Measurements from ENCODE around the gene WNT5A.

The WNT5A gene

DNA sequence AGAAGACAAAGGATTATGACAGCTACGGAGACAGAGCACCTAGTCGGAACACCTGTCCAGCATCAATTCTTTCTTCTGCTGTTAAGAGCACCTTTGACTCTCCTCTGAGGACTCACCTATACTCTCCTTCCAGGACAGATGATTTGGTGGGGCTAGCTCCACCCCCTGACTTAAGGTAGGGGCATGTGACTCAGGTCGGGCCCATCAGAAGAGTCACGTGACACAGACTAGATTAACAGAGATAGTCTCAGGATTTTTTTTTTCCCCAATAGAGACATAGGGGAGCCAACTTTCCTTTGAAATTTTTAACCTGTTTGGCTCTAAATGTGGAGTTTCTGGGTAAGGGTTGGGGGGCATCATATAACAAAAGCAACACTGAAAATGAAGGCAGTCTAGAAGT lies 11.4 kb upstream of the WNT5A start:
- Mint-ChIP-seq H3K4me1 (no peaks in the 10 kb centered on the region), H3K27me3 (peaks cover 2% of the 10 kb centered on the region), H3K9me3 (no peaks in the 10 kb centered on the region), H3K27ac (ENCODE audit: low read depth) (no peak overlapping the region), H3K4me3 (no peak overlapping the region), H3K36me3 (ENCODE audit: insufficient read depth) (no peaks in the 10 kb centered on the region)
- no peak for DNase-seq (ENCODE audit: low spot score in 2 of 2)
- ATAC-seq (replicated peaks; ENCODE audit: extremely low read depth, poor library complexity, severe bottlenecking) = no peak

DNA sequence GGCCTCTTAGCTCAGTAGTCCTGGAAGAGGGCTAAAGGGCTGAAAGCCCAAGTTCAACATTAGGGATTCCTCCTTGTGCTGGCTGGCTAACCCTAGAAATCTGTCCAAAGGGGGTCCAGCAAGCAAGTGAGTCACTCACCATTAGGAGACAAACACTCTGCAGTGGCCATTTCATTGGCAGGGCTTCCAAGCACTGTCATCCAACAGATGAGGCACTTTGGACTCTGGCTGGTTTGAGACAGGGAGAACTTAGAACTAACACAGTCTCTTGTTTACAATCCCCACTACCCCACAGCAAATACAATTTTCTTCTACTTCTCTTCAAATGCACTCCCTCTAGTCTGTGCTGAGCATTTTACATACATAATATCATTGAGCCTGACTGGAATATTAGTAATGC lies 10.1 kb upstream of the WNT5A start:
- H3K9me3 Mint-ChIP-seq = peaks cover 5% of the 10 kb centered on the region
- no peak overlapping the region for H3K4me3 Mint-ChIP-seq
- peaks cover 14% of the 10 kb centered on the region for H3K27me3 Mint-ChIP-seq
- no peak overlapping the region for H3K27ac Mint-ChIP-seq (ENCODE audit: low read depth)
- ATAC-seq (replicated peaks; ENCODE audit: extremely low read depth, poor library complexity, severe bottlenecking) (no peak), DNase-seq (ENCODE audit: low spot score in 2 of 2) (no peak)
- no peaks in the 10 kb centered on the region for H3K4me1 Mint-ChIP-seq
- no peaks in the 10 kb centered on the region for H3K36me3 Mint-ChIP-seq (ENCODE audit: insufficient read depth)

DNA sequence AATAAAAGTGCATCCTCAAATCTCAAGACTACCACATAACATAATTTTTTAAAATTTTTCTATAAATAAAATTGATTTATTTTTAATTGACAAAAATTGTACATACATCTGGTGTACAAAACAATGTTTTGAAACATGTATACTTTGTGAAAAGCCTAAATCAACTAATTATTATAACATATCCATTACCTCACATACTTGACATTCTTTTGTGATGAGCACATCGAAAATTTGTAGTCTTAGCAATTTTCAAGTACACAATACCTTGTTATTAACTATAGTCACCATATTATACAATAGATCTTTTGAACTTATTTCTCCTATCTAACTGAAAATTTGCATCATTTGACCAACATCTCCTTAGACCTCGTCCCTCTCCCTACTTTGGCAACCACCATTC lies 7.9 kb upstream of the WNT5A start:
- no peak overlapping the region for H3K4me3 Mint-ChIP-seq
- H3K27ac Mint-ChIP-seq (ENCODE audit: low read depth) = no peak overlapping the region
- H3K27me3 Mint-ChIP-seq = peaks cover 25% of the 10 kb centered on the region
- no peak for ATAC-seq (replicated peaks; ENCODE audit: extremely low read depth, poor library complexity, severe bottlenecking)
- H3K36me3 Mint-ChIP-seq (ENCODE audit: insufficient read depth) = no peaks in the 10 kb centered on the region
- H3K4me1 Mint-ChIP-seq = no peaks in the 10 kb centered on the region
- H3K9me3 Mint-ChIP-seq = peaks cover 5% of the 10 kb centered on the region
- no peak for DNase-seq (ENCODE audit: low spot score in 2 of 2)

DNA sequence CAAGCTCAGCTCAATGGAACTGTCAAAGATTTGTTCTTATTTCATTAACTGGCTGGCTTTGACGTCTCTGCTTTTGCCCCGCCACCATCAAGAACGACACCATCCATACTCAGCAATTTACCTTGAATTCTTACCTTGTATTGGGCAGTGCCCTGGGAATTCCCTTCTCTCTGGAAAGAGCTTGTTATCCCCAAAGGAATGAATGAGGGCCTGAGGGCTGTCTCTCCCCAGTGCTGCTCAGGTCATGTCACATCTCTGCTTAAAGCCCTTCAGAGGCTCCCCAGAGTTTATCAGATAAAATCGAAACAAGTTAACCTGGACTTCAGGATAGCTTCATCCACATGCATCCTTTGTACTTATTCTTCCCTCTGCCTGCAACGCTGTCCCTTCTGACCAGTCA lies 5.9 kb upstream of the WNT5A start:
- Mint-ChIP-seq H3K27me3 (peaks cover 44% of the 10 kb centered on the region), H3K4me1 (no peaks in the 10 kb centered on the region), H3K36me3 (ENCODE audit: insufficient read depth) (no peaks in the 10 kb centered on the region), H3K27ac (ENCODE audit: low read depth) (no peak overlapping the region), H3K9me3 (peaks cover 5% of the 10 kb centered on the region), H3K4me3 (no peak overlapping the region)
- ATAC-seq (replicated peaks; ENCODE audit: extremely low read depth, poor library complexity, severe bottlenecking) (no peak), DNase-seq (ENCODE audit: low spot score in 2 of 2) (no peak)

DNA sequence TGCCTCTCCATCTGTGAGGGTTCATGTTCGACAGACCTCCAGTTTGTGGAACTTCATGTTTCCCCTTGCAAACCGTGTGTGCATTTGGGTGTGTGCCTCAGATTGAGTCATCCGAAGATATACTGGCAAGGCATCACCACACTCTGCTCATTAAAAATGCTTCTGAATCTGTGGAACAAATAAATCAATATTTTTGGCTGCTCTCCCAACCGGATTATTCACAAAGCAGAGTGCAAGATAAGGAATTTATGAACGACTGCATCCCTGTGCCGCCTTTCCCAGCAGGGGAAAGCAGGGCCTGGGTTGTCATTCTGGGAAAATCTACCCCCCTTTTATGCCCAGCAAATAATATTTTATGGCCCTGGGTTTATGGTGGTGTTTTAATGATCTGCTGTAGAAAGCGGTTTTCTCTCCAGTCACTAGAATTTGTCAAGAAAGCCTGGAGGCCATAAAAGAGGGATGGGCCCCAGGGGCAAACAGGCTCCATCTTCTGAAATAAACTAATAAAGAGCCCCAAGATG lies 4.2 kb upstream of the WNT5A start:
- Mint-ChIP-seq H3K27me3 (peaks cover 52% of the 10 kb centered on the region), H3K36me3 (ENCODE audit: insufficient read depth) (no peaks in the 10 kb centered on the region), H3K9me3 (peaks cover 5% of the 10 kb centered on the region), H3K4me1 (no peaks in the 10 kb centered on the region), H3K4me3 (no peak overlapping the region), H3K27ac (ENCODE audit: low read depth) (no peak overlapping the region)
- no peak for ATAC-seq (replicated peaks; ENCODE audit: extremely low read depth, poor library complexity, severe bottlenecking)
- no peak for DNase-seq (ENCODE audit: low spot score in 2 of 2)

DNA sequence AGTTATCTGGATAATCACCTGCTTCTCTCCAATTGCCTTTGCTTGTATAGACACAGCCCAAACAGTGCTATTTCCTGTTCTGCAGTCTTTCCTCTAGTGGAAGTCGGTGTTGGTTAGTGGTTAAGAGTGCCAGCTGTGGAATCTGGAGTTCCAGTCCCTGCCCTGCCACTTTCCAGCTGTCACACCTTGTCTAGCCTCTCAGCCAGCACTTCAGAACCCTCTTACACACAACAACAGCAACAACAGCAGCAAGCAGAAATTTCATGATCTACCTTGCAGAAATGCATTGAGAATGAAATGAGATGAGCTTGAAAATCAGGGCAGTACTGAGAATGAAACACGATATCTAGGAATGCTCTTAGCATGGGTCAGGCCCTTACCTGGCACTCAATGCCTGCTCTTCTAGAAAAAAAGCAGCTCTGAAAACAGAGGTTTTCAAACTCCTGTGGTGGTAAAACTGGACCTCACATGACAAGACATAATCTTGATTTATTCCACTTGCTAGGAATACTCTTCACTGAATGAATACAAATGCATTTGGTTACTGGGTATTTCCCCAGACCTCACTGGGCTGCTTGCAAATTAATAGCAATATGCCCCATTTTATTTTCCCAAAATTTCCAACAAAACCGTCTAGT lies 3.3 kb upstream of the WNT5A start:
- peaks cover 61% of the 10 kb centered on the region for H3K27me3 Mint-ChIP-seq
- H3K27ac Mint-ChIP-seq (ENCODE audit: low read depth) = no peak overlapping the region
- no peak overlapping the region for H3K4me3 Mint-ChIP-seq
- ATAC-seq (replicated peaks; ENCODE audit: extremely low read depth, poor library complexity, severe bottlenecking) = no peak
- peaks cover 3% of the 10 kb centered on the region for H3K4me1 Mint-ChIP-seq
- peaks cover 7% of the 10 kb centered on the region for H3K9me3 Mint-ChIP-seq
- DNase-seq (ENCODE audit: low spot score in 2 of 2) = no peak
- no peaks in the 10 kb centered on the region for H3K36me3 Mint-ChIP-seq (ENCODE audit: insufficient read depth)

DNA sequence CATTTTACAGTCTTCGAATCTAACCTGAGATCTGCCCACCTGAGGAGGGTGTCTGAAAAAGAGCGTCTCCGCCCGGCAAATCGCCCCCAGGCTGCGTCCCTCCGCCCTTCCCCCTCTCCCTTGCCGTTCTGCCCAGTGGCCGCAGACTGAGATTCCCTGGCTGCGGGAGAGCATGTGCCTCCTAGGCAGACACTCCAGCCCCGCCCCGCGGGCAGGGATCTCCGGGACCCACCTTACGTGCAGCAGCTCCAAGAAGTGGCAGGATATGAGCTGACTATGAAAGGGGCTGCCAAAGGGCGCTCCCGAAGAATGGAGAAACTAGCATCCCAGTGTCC lies 2.7 kb upstream of the WNT5A start:
- H3K4me1 Mint-ChIP-seq = peaks cover 5% of the 10 kb centered on the region
- H3K4me3 Mint-ChIP-seq = peak overlapping the region; percentile 36

DNA sequence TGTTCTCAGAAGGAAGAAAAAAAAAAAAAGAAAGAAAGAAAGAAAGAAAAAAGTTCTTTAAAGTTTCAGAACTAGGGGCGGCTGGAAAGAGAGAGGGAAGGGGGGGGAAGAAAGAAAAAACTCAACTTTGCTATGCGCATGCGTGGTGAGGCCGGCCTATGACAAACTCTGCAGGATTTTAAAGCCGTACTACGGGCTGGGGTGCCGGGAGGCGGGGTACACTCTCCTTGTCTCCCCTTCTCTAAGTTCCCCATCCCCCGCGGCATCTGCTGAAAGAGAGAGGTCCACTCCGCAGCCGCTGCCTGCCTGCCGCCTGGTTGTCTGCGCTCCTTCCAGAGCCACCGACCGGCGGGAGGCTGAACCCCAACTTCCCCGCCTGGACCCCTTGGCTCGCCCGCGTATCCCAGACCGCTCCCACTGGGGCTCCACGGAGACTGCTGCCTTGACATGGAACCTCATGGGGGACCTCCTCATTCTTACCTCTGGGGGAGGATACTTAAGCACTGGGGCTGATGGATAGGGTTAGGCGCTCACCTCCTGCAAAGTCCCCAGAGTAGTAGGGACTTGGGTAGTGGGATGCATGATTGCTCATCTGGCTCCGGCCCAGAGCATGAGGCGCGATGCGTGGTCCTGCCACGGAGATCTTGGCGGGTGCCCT lies 1.4 kb upstream of the WNT5A start:
- Mint-ChIP-seq H3K36me3 (ENCODE audit: insufficient read depth) (no peaks in the 10 kb centered on the region), H3K27ac (ENCODE audit: low read depth) (no peak overlapping the region), H3K4me3 (peak overlapping the region; percentile 31), H3K27me3 (peaks cover 79% of the 10 kb centered on the region), H3K4me1 (peaks cover 5% of the 10 kb centered on the region), H3K9me3 (peaks cover 9% of the 10 kb centered on the region)
- ATAC-seq (replicated peaks; ENCODE audit: extremely low read depth, poor library complexity, severe bottlenecking) (no peak), DNase-seq (ENCODE audit: low spot score in 2 of 2) (no peak)

More for the DNA sequence above, 2.7 kb upstream of the WNT5A start:
- DNase-seq (ENCODE audit: low spot score in 2 of 2) (no peak), ATAC-seq (replicated peaks; ENCODE audit: extremely low read depth, poor library complexity, severe bottlenecking) (no peak)
- Mint-ChIP-seq H3K27me3 (peaks cover 68% of the 10 kb centered on the region), H3K36me3 (ENCODE audit: insufficient read depth) (no peaks in the 10 kb centered on the region), H3K9me3 (peaks cover 9% of the 10 kb centered on the region), H3K27ac (ENCODE audit: low read depth) (no peak overlapping the region)

DNA sequence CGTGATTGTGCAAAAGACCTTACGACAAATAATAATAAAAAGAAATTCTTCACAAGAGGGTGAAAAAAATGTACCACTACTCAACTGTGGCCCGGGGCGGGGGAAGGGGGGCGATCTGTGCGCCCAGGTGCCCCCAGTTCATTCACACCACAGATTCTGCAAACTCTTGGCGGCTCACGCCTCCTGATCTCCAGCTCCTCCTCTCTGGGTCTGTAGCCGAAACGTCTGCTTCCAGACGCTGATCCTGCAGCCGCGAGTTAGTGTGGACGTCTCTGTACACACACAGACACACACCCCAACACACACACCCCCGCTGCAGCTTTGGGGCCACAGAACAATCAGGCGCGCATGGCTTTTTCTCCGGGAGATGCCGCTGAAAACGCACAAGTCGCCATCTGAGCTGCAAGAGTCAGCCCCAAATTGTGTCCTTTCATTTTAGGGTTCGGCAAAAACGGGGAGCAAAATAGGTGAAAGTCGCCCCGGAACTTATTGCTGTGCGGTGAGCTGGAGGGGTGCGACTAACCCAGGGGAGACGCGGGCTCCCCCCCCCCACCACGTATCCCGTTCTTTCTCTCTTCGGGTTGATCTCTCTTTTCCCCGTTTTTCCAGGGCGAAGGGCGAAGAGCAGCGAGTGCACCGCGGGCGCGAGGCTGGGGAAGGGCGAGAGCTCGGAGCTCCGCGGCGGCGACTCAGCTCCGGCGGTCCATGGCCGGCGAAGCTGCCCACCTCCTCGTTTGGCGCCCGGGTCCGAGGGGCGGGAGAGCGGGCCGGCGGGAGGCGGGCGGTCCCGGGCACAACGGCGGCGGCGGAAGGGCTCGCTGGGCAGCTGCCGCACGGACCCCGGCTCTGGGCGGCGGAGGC lies 505 bp upstream of the WNT5A start:
- no peak for ATAC-seq (replicated peaks; ENCODE audit: extremely low read depth, poor library complexity, severe bottlenecking)
- Mint-ChIP-seq H3K4me3 (peak overlapping the region; percentile 11), H3K27me3 (peaks cover 78% of the 10 kb centered on the region), H3K4me1 (peaks cover 5% of the 10 kb centered on the region), H3K27ac (ENCODE audit: low read depth) (no peak overlapping the region), H3K36me3 (ENCODE audit: insufficient read depth) (no peaks in the 10 kb centered on the region), H3K9me3 (peaks cover 4% of the 10 kb centered on the region)
- no peak for DNase-seq (ENCODE audit: low spot score in 2 of 2)

DNA sequence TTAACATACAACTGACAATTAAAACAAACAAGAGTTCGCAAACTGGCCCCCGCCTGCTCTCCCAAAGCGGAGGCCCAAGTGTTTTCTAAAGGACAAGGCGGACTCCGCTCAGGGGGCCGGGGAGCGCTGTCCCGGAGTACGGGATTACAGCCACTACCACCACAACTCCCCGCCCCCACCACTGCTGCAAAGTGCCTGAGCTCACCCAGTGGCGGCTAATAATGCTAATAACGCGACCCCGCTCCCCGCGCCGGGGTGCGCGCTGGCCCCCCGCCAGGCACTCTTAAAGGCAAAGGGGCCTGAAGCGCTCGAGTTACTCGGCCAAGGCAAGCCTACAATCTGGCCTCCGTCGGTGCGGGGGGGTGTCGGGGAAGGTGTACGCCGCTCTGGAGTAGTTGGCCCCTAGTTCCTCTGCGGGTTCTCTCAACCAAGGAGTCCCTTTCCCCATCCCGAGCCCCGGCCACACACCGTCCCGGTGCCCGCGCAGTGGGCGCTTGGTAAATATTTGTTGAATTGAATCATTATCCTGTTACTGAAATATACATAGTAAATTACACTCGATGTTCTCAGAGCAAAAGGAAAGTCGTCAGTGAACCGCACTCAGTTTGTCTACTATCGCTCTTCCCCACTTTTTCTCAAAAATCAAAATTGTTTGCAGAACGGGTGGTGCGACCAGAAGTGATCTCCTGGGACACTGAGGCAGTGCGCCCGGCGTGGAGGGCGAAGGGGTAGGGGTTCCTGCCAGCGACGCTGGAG lies 827 bp downstream of the WNT5A start:
- DNase-seq (ENCODE audit: low spot score in 2 of 2) = no peak
- no peak for ATAC-seq (replicated peaks; ENCODE audit: extremely low read depth, poor library complexity, severe bottlenecking)
- H3K36me3 Mint-ChIP-seq (ENCODE audit: insufficient read depth) = no peaks in the 10 kb centered on the region

DNA sequence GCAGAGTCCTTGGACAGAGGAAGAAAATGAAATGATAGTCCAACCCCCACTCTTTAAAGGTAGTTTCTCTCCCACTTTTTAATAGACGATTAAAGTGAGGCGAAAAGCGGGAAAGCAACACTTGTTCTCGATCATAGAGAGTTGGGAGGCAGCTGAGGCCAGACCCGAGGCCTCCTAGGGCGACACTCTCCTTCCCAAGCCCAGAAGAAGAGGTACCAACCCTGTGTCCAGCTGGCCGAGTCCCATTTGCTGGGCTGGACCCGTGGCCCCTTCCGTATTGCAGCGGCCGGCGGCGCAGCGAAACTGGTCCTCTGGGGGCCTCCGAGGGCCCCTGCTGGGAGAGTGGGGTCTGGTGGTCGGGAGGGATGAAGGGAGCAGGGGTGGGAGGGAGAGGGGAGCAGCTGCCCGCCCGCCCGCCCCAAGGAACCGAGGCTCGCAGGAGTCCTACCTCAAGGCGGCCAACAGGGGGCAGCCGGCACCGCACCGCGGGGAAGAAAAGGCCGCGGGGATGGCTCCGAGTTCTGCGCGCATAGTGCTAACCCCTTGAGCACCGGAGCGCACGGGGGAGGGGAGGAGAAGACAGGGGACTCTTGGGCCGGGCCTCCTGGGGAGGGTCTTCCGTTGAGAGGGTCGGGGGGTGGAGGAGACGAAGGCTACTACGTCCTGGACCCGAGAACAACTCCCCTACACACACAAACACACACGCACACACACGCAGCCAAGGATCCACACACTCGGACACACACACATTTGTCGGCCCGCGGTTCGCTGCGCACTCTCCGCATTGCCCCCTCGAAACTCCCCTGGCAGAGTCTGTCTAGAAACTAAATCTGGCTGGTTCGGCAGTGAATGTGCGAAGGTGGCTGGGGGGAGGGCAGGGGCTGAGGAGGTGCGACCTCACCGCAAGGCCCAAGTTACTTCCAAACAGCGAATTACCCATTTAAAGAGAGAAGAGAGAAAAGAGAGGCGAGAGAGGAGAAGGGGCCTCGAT lies 2.0 kb downstream of the WNT5A start:
- DNase-seq (ENCODE audit: low spot score in 2 of 2) = no peak
- H3K4me1 Mint-ChIP-seq = peaks cover 5% of the 10 kb centered on the region
- H3K9me3 Mint-ChIP-seq = peaks cover 4% of the 10 kb centered on the region
- no peaks in the 10 kb centered on the region for H3K36me3 Mint-ChIP-seq (ENCODE audit: insufficient read depth)
- no peak overlapping the region for H3K27ac Mint-ChIP-seq (ENCODE audit: low read depth)
- peaks cover 84% of the 10 kb centered on the region for H3K27me3 Mint-ChIP-seq
- no peak for ATAC-seq (replicated peaks; ENCODE audit: extremely low read depth, poor library complexity, severe bottlenecking)
- H3K4me3 Mint-ChIP-seq = no peak overlapping the region

More for the DNA sequence above, 827 bp downstream of the WNT5A start:
- Mint-ChIP-seq H3K4me1 (peaks cover 5% of the 10 kb centered on the region), H3K9me3 (peaks cover 4% of the 10 kb centered on the region), H3K27ac (ENCODE audit: low read depth) (no peak overlapping the region), H3K4me3 (peak overlapping the region; percentile 18), H3K27me3 (peaks cover 78% of the 10 kb centered on the region)
